ENCODE measurements around the gene SLC9A3.

SLC9A3 gene

GRCh38 chr5:454936-455335, 69.3 kb downstream of the SLC9A3 start:
- peaks cover 0 to 8% of the 10 kb centered on the region in 2 donors for H3K9me3 ChIP-seq (ENCODE audit: control insufficient read depth in 2 of 2, low read length in 2 of 2)
- no peak overlapping the region for H3K9ac ChIP-seq (ENCODE audit: low read length in 2 of 2)
- H3K4me3 ChIP-seq (ENCODE audit: low read length in 2 of 2): no peak overlapping the region
- H3K36me3 ChIP-seq (ENCODE audit: control insufficient read depth in 2 of 2, insufficient read depth in 2 of 2, low read length in 2 of 2): peaks cover 56 to 63% of the 10 kb centered on the region in 2 donors
- no peaks in the 10 kb centered on the region for H3K4me1 ChIP-seq (ENCODE audit: control insufficient read depth, insufficient read depth, low read length)
- H3K27ac ChIP-seq (ENCODE audit: low read length): no peak overlapping the region
- no peaks in the 10 kb centered on the region for H3K27me3 ChIP-seq (ENCODE audit: control insufficient read depth in 1 of 2, insufficient read depth in 2 of 2, low read length in 2 of 2)

- Histone ChIP-seq H3K9me3 (ENCODE audit: control insufficient read depth in 2 of 2, low read length in 2 of 2) (peaks cover 0 to 8% of the 10 kb centered on the region in 2 donors), H3K4me3 (ENCODE audit: low read length in 2 of 2) (no peak overlapping the region), H3K27me3 (ENCODE audit: control insufficient read depth in 1 of 2, insufficient read depth in 2 of 2, low read length in 2 of 2) (no peaks in the 10 kb centered on the region), H3K36me3 (ENCODE audit: control insufficient read depth in 2 of 2, insufficient read depth in 2 of 2, low read length in 2 of 2) (peaks cover 57 to 64% of the 10 kb centered on the region in 2 donors), H3K9ac (ENCODE audit: low read length in 2 of 2) (no peak overlapping the region), H3K27ac (ENCODE audit: low read length) (no peak overlapping the region), H3K4me1 (ENCODE audit: control insufficient read depth, insufficient read depth, low read length) (no peaks in the 10 kb centered on the region)
These were observed 70.3 kb downstream of the SLC9A3 start for GRCh38 chr5:453725-454481.

- no peak overlapping the region for H3K9ac ChIP-seq (ENCODE audit: low read length in 2 of 2)
- H3K4me1 ChIP-seq (ENCODE audit: control insufficient read depth, insufficient read depth, low read length): no peaks in the 10 kb centered on the region
- H3K27ac ChIP-seq (ENCODE audit: low read length): no peak overlapping the region
- H3K27me3 ChIP-seq (ENCODE audit: control insufficient read depth in 1 of 2, insufficient read depth in 2 of 2, low read length in 2 of 2): no peaks in the 10 kb centered on the region
- H3K9me3 ChIP-seq (ENCODE audit: control insufficient read depth in 2 of 2, low read length in 2 of 2): peaks cover 0 to 8% of the 10 kb centered on the region in 2 donors
- no peak overlapping the region for H3K4me3 ChIP-seq (ENCODE audit: low read length in 2 of 2)
- peaks cover 54 to 64% of the 10 kb centered on the region in 2 donors for H3K36me3 ChIP-seq (ENCODE audit: control insufficient read depth in 2 of 2, insufficient read depth in 2 of 2, low read length in 2 of 2)
These were observed 71.1 kb downstream of the SLC9A3 start for GRCh38 chr5:452978-453710.

- H3K9me3 ChIP-seq (ENCODE audit: control insufficient read depth in 2 of 2, low read length in 2 of 2): peaks cover 0 to 8% of the 10 kb centered on the region in 2 donors
- H3K27me3 ChIP-seq (ENCODE audit: control insufficient read depth in 1 of 2, insufficient read depth in 2 of 2, low read length in 2 of 2): no peaks in the 10 kb centered on the region
These were observed 72.4 kb downstream of the SLC9A3 start for GRCh38 chr5:451587-452458.

GRCh38 chr5:449151-449550, 75.1 kb downstream of the SLC9A3 start:
- Histone ChIP-seq H3K27ac (ENCODE audit: low read length) (no peak overlapping the region), H3K9me3 (ENCODE audit: control insufficient read depth in 2 of 2, low read length in 2 of 2) (peaks cover 0 to 8% of the 10 kb centered on the region in 2 donors), H3K9ac (ENCODE audit: low read length in 2 of 2) (no peak overlapping the region), H3K27me3 (ENCODE audit: control insufficient read depth in 1 of 2, insufficient read depth in 2 of 2, low read length in 2 of 2) (no peaks in the 10 kb centered on the region), H3K36me3 (ENCODE audit: control insufficient read depth in 2 of 2, insufficient read depth in 2 of 2, low read length in 2 of 2) (peaks cover 45 to 54% of the 10 kb centered on the region in 2 donors), H3K4me3 (ENCODE audit: low read length in 2 of 2) (no peak overlapping the region), H3K4me1 (ENCODE audit: control insufficient read depth, insufficient read depth, low read length) (peaks cover 3% of the 10 kb centered on the region)

More at GRCh38 chr5:451587-452458, 72.4 kb downstream of the SLC9A3 start:
- H3K4me3 ChIP-seq (ENCODE audit: low read length in 2 of 2): no peak overlapping the region
- no peak overlapping the region for H3K27ac ChIP-seq (ENCODE audit: low read length)
- H3K36me3 ChIP-seq (ENCODE audit: control insufficient read depth in 2 of 2, insufficient read depth in 2 of 2, low read length in 2 of 2): peaks cover 52 to 65% of the 10 kb centered on the region in 2 donors
- H3K9ac ChIP-seq (ENCODE audit: low read length in 2 of 2): no peak overlapping the region
- H3K4me1 ChIP-seq (ENCODE audit: control insufficient read depth, insufficient read depth, low read length): no peaks in the 10 kb centered on the region

GRCh38 chr5:448766-449090, 75.5 kb downstream of the SLC9A3 start:
- H3K36me3 ChIP-seq (ENCODE audit: control insufficient read depth in 2 of 2, insufficient read depth in 2 of 2, low read length in 2 of 2): peaks cover 41 to 50% of the 10 kb centered on the region in 2 donors
- no peak overlapping the region for H3K4me3 ChIP-seq (ENCODE audit: low read length in 2 of 2)

GRCh38 chr5:448061-448765, 76.0 kb downstream of the SLC9A3 start:
- peaks cover 11% of the 10 kb centered on the region for H3K4me1 ChIP-seq (ENCODE audit: control insufficient read depth, insufficient read depth, low read length)
- H3K9me3 ChIP-seq (ENCODE audit: control insufficient read depth in 2 of 2, low read length in 2 of 2): peaks cover 0 to 8% of the 10 kb centered on the region in 2 donors
- no peak overlapping the region for H3K4me3 ChIP-seq (ENCODE audit: low read length in 2 of 2)
- H3K27me3 ChIP-seq (ENCODE audit: control insufficient read depth in 1 of 2, insufficient read depth in 2 of 2, low read length in 2 of 2): no peaks in the 10 kb centered on the region
- H3K36me3 ChIP-seq (ENCODE audit: control insufficient read depth in 2 of 2, insufficient read depth in 2 of 2, low read length in 2 of 2): peaks cover 35 to 45% of the 10 kb centered on the region in 2 donors
- H3K27ac ChIP-seq (ENCODE audit: low read length): no peak overlapping the region
- H3K9ac ChIP-seq (ENCODE audit: low read length in 2 of 2): no peak overlapping the region

More at GRCh38 chr5:448766-449090, 75.5 kb downstream of the SLC9A3 start:
- no peak overlapping the region for H3K9ac ChIP-seq (ENCODE audit: low read length in 2 of 2)
- no peaks in the 10 kb centered on the region for H3K27me3 ChIP-seq (ENCODE audit: control insufficient read depth in 1 of 2, insufficient read depth in 2 of 2, low read length in 2 of 2)
- peaks cover 7% of the 10 kb centered on the region for H3K4me1 ChIP-seq (ENCODE audit: control insufficient read depth, insufficient read depth, low read length)
- peaks cover 0 to 8% of the 10 kb centered on the region in 2 donors for H3K9me3 ChIP-seq (ENCODE audit: control insufficient read depth in 2 of 2, low read length in 2 of 2)
- no peak overlapping the region for H3K27ac ChIP-seq (ENCODE audit: low read length)

GRCh38 chr5:447501-447900, 76.7 kb downstream of the SLC9A3 start:
- Histone ChIP-seq H3K4me1 (ENCODE audit: control insufficient read depth, insufficient read depth, low read length) (peaks cover 12% of the 10 kb centered on the region), H3K27ac (ENCODE audit: low read length) (no peak overlapping the region), H3K9ac (ENCODE audit: low read length in 2 of 2) (no peak overlapping the region), H3K4me3 (ENCODE audit: low read length in 2 of 2) (no peak overlapping the region), H3K9me3 (ENCODE audit: control insufficient read depth in 2 of 2, low read length in 2 of 2) (peaks cover 0 to 8% of the 10 kb centered on the region in 2 donors), H3K36me3 (ENCODE audit: control insufficient read depth in 2 of 2, insufficient read depth in 2 of 2, low read length in 2 of 2) (peaks cover 30 to 42% of the 10 kb centered on the region in 2 donors), H3K27me3 (ENCODE audit: control insufficient read depth in 1 of 2, insufficient read depth in 2 of 2, low read length in 2 of 2) (no peaks in the 10 kb centered on the region)

- Histone ChIP-seq H3K4me3 (ENCODE audit: low read length in 2 of 2) (no peak overlapping the region), H3K36me3 (ENCODE audit: control insufficient read depth in 2 of 2, insufficient read depth in 2 of 2, low read length in 2 of 2) (peaks cover 27 to 41% of the 10 kb centered on the region in 2 donors), H3K9ac (ENCODE audit: low read length in 2 of 2) (no peak overlapping the region), H3K27me3 (ENCODE audit: control insufficient read depth in 1 of 2, insufficient read depth in 2 of 2, low read length in 2 of 2) (no peaks in the 10 kb centered on the region), H3K27ac (ENCODE audit: low read length) (no peak overlapping the region), H3K4me1 (ENCODE audit: control insufficient read depth, insufficient read depth, low read length) (peaks cover 18% of the 10 kb centered on the region), H3K9me3 (ENCODE audit: control insufficient read depth in 2 of 2, low read length in 2 of 2) (peaks cover 0 to 6% of the 10 kb centered on the region in 2 donors)
These were observed 77.4 kb downstream of the SLC9A3 start for GRCh38 chr5:446883-447263.
